ENCODE measurements around the gene MACF1. TPM values are rescaled to one million over a fixed set of nuclear protein-coding genes. Genes with fewer than 3 reads are reported as not detected.

The MACF1 gene
- total RNA-seq, 1 experiment from 2014 or later: 104 TPM

- Mint-ChIP-seq H3K9me3 (ENCODE audit: unreplicated experiment) (no peaks in the 10 kb centered on the region), H3K36me3 (ENCODE audit: insufficient read depth, unreplicated experiment) (peaks cover 47% of the 10 kb centered on the region), H3K4me3 (ENCODE audit: unreplicated experiment) (no peak overlapping the region), H3K4me1 (ENCODE audit: low read depth, unreplicated experiment) (no peaks in the 10 kb centered on the region), H3K27me3 (ENCODE audit: insufficient read depth, unreplicated experiment) (no peaks in the 10 kb centered on the region), H3K27ac (ENCODE audit: unreplicated experiment) (no peak overlapping the region)
- no peak for DNase-seq
- Histone ChIP-seq H3K9me3 (no peaks in the 10 kb centered on the region), H3K4me1 (no peaks in the 10 kb centered on the region), H3K4me3 (ENCODE audit: low read depth, low read length) (no peak overlapping the region), H3K27me3 (replicated peaks; ENCODE audit: control insufficient read depth, insufficient read depth, low read length) (no peaks in the 10 kb centered on the region), H3K36me3 (ENCODE audit: control insufficient read depth, insufficient read depth, low read length) (no peaks in the 10 kb centered on the region)
- ChIA-PET POLR2A (no interaction called here), CTCF (no interaction called here)
- TF ChIP-seq CTCF (IDR thresholded peaks at IDR 0.05; ENCODE audit: insufficient read depth in 1 of 2, low read depth in 1 of 2, low read length in 1 of 2, severe bottlenecking in 1 of 2, unreplicated experiment in 1 of 2): no peak
- intact Hi-C loops (cut with micrococcal nuclease; ENCODE audit: unreplicated experiment): no loop called here
- no TSS peak for BruUV-seq (replicated peaks)
Measured at GRCh38 chr1:39485046-39485803, 280.7 kb downstream of the MACF1 start.

- no TSS peak for BruUV-seq (replicated peaks)
- DNase-seq: no peak
- H3K4me1 Mint-ChIP-seq (ENCODE audit: low read depth, unreplicated experiment): no peaks in the 10 kb centered on the region
- Histone ChIP-seq H3K4me3 (ENCODE audit: low read depth, low read length) (no peak overlapping the region), H3K36me3 (ENCODE audit: control insufficient read depth, insufficient read depth, low read length) (no peaks in the 10 kb centered on the region), H3K4me1 (no peaks in the 10 kb centered on the region), H3K9me3 (no peaks in the 10 kb centered on the region), H3K27me3 (replicated peaks; ENCODE audit: control insufficient read depth, insufficient read depth, low read length) (no peaks in the 10 kb centered on the region)
- no peak overlapping the region for H3K27ac Mint-ChIP-seq (ENCODE audit: unreplicated experiment)
- no peaks in the 10 kb centered on the region for H3K27me3 Mint-ChIP-seq (ENCODE audit: insufficient read depth, unreplicated experiment)
- no peaks in the 10 kb centered on the region for H3K9me3 Mint-ChIP-seq (ENCODE audit: unreplicated experiment)
- peaks cover 31% of the 10 kb centered on the region for H3K36me3 Mint-ChIP-seq (ENCODE audit: insufficient read depth, unreplicated experiment)
- no peak for TF ChIP-seq CTCF (IDR thresholded peaks at IDR 0.05; ENCODE audit: insufficient read depth in 1 of 2, low read depth in 1 of 2, low read length in 1 of 2, severe bottlenecking in 1 of 2, unreplicated experiment in 1 of 2)
- intact Hi-C loops (cut with micrococcal nuclease; ENCODE audit: unreplicated experiment): no loop called here
- no peak overlapping the region for H3K4me3 Mint-ChIP-seq (ENCODE audit: unreplicated experiment)
- ChIA-PET POLR2A (interaction anchor here (0.7 kb wide), 1 partner anchor 85 kb away, joined by 7 read pairs; no protein-coding TSS in a partner anchor), CTCF (interaction anchor here (0.7 kb wide), 1 partner anchor 51 kb away, joined by 3 read pairs; no protein-coding TSS in a partner anchor)
Measured at GRCh38 chr1:39488012-39488545, 283.6 kb downstream of the MACF1 start.

GRCh38 chr1:39488793-39489566 is 284.5 kb downstream of the MACF1 start:
- Histone ChIP-seq H3K9me3 (no peaks in the 10 kb centered on the region), H3K27me3 (replicated peaks; ENCODE audit: control insufficient read depth, insufficient read depth, low read length) (no peaks in the 10 kb centered on the region), H3K4me1 (no peaks in the 10 kb centered on the region), H3K4me3 (ENCODE audit: low read depth, low read length) (no peak overlapping the region), H3K36me3 (ENCODE audit: control insufficient read depth, insufficient read depth, low read length) (no peaks in the 10 kb centered on the region)
- H3K9me3 Mint-ChIP-seq (ENCODE audit: unreplicated experiment): no peaks in the 10 kb centered on the region
- ChIA-PET POLR2A (no interaction called here), CTCF (interaction anchor here (1.9 kb wide), 1 partner anchor 50 kb away, joined by 10 read pairs; no protein-coding TSS in a partner anchor)
- no peak overlapping the region for H3K27ac Mint-ChIP-seq (ENCODE audit: unreplicated experiment)
- H3K36me3 Mint-ChIP-seq (ENCODE audit: insufficient read depth, unreplicated experiment): peaks cover 23% of the 10 kb centered on the region
- H3K4me1 Mint-ChIP-seq (ENCODE audit: low read depth, unreplicated experiment): no peaks in the 10 kb centered on the region
- no peak overlapping the region for H3K4me3 Mint-ChIP-seq (ENCODE audit: unreplicated experiment)
- intact Hi-C loops (cut with micrococcal nuclease; ENCODE audit: unreplicated experiment): no loop called here
- no peak for DNase-seq
- H3K27me3 Mint-ChIP-seq (ENCODE audit: insufficient read depth, unreplicated experiment): no peaks in the 10 kb centered on the region
- TF ChIP-seq CTCF (IDR thresholded peaks at IDR 0.05; ENCODE audit: insufficient read depth in 1 of 2, low read depth in 1 of 2, low read length in 1 of 2, severe bottlenecking in 1 of 2, unreplicated experiment in 1 of 2): no peak
- BruUV-seq (replicated peaks): no TSS peak

Data from Caco-2 (cell line).